HepG2 (cell line): Measurements from ENCODE around the gene USP1. TPM values are rescaled to one million over a fixed set of nuclear protein-coding genes. Genes with fewer than 3 reads are reported as not detected.

Source experiments
- ATAC-seq: fragments of 200-7000 bp; cut with Tn5 transposase; 3 replicates; pipeline ENCODE4 v1.9.1; 2020; ENCODE audit warnings: mild to moderate bottlenecking, moderate library complexity
- BruUV-seq: library from RNA; stranded (reverse); fragments of 400-500 nt; replicated peaks from 2 replicates; lab custom pipeline; 2021; lab: Mats Ljungman, UMichigan
- CTCF ChIA-PET: fragments of 300-600 bp; formaldehyde crosslinking; extraction: SDS; loops from one replicate; lab custom pipeline; 2021; ENCODE audit warnings: low total read pairs, inconsistent platforms, low intra/inter-chr PET ratio; lab: Yijun Ruan, JAX
- POLR2A ChIA-PET: fragments of 350-600 bp; sonication (Branson Sonifier 250); formaldehyde crosslinking; loops from one replicate; lab custom pipeline; 2020; ENCODE audit warnings: antibody characterized with exemption, inconsistent platforms; lab: Yijun Ruan, JAX
- DNase-seq: peaks from one replicate; pipeline ENCODE4 v3.0.0-alpha.2; 2015; ENCODE audit warnings: low spot score
- FAIRE-seq: peaks from 3 replicates; lab custom pipeline; 2011; peaks lifted over from hg19 to GRCh38; lab: Jason Lieb, UNC
- H2AFZ ChIP-seq: one replicate; pipeline ENCODE4 v1.6.1; 2011; ENCODE audit warnings: low read length, inconsistent platforms
- H3K27ac ChIP-seq: fragments of 300-600 bp; 3 replicates; pipeline ENCODE4 v1.8.0; 2011; ENCODE audit warnings: mixed run types, mild to moderate bottlenecking, mixed read lengths, low read length, inconsistent platforms; ENCODE audit not compliant: insufficient read depth; ENCODE audit errors: extremely low read length
- H3K27me3 ChIP-seq, 2 experiments: fragments of 200-600 bp in 1 of 2; 2 replicates in 1 of 2; 3 replicates in 1 of 2; pipeline versions ENCODE4 v1.6.0 to v1.8.0; 2011; ENCODE audit warnings: low read length in 2 of 2, mild to moderate bottlenecking in 2 of 2, moderate library complexity in 2 of 2, inconsistent platforms in 1 of 2; ENCODE audit not compliant: insufficient read depth in 2 of 2, control insufficient read depth in 1 of 2
- H3K36me3 ChIP-seq, 2 experiments: fragments of 200-600 bp in 1 of 2; replicated peaks in 1 of 2; 2 replicates in 1 of 2; 3 replicates in 1 of 2; pipeline versions ENCODE4 v1.5.1 to v1.8.0; 2011; ENCODE audit warnings: low read length in 2 of 2, inconsistent platforms in 1 of 2; ENCODE audit not compliant: insufficient read depth in 2 of 2, control insufficient read depth in 1 of 2
- H3K4me1 ChIP-seq: 2 replicates; pipeline ENCODE4 v1.5.1; 2012; ENCODE audit warnings: low read length, inconsistent platforms; ENCODE audit not compliant: insufficient read depth
- H3K4me2 ChIP-seq: 2 replicates; pipeline ENCODE4 v1.6.0; 2011; ENCODE audit warnings: low read depth, low read length, inconsistent platforms
- H3K4me3 ChIP-seq, 3 experiments: fragments of 200-600 bp in 1 of 3; sonication (generic), shearing (Covaris generic) in 1 of 3; replicated peaks in 1 of 3; 2 replicates each; pipeline ENCODE4 v1.5.1; 2011 to 2016; ENCODE audit warnings: low read length in 3 of 3, inconsistent platforms in 2 of 3, low read depth in 2 of 3, mild to moderate bottlenecking in 2 of 3, control low read depth in 1 of 3, mixed read lengths in 1 of 3; ENCODE audit not compliant: insufficient read depth in 1 of 3
- H3K79me2 ChIP-seq: one replicate; pipeline ENCODE4 v1.6.1; 2011; ENCODE audit warnings: low read length, inconsistent platforms; ENCODE audit not compliant: insufficient read depth
- H3K9ac ChIP-seq: 2 replicates; pipeline ENCODE4 v1.6.0; 2011; ENCODE audit warnings: mild to moderate bottlenecking, low read depth, low read length, inconsistent platforms; ENCODE audit not compliant: insufficient read depth
- H3K9me3 ChIP-seq: 2 replicates; pipeline ENCODE4 v1.5.1; 2012; ENCODE audit warnings: mild to moderate bottlenecking, low read length
- H4K20me1 ChIP-seq: 2 replicates; pipeline ENCODE4 v1.6.0; 2011; ENCODE audit warnings: inconsistent platforms, mild to moderate bottlenecking, low read length, moderate library complexity; ENCODE audit not compliant: insufficient read depth
- ATAD3A ChIP-seq: sonication (generic); formaldehyde crosslinking; IDR thresholded peaks from 2 replicates; pipeline ENCODE4 v1.4.0; 2020; ENCODE audit warnings: missing genetic modification reagents
- ETV5 ChIP-seq: IDR thresholded peaks from 2 replicates; pipeline ENCODE4 v1.6.1; 2018; ENCODE audit warnings: missing biosample characterization, missing genetic modification reagents, inconsistent platforms, borderline replicate concordance
- HNRNPK ChIP-seq: fragments of 200-400 bp; formaldehyde crosslinking; IDR thresholded peaks from 2 replicates; pipeline ENCODE4 v1.6.1; 2018; ENCODE audit warnings: low read length, low read depth, moderate library complexity, mild to moderate bottlenecking; ENCODE audit not compliant: poor library complexity, severe bottlenecking
- MBNL3 ChIP-seq: fragments of 250-450 bp; sonication (Bioruptor Pico); conservative IDR thresholded peaks from 2 replicates; pipeline ENCODE4 v1.8.0; 2022; ENCODE audit warnings: mild to moderate bottlenecking, inconsistent platforms
- MTA1 ChIP-seq: sonication (generic); formaldehyde crosslinking; IDR thresholded peaks from 2 replicates; pipeline ENCODE4 v1.4.0; 2020; ENCODE audit warnings: missing genetic modification reagents, mild to moderate bottlenecking, borderline replicate concordance
- NFYC ChIP-seq: IDR thresholded peaks from 2 replicates; pipeline ENCODE4 v1.6.1; 2016; ENCODE audit warnings: missing genetic modification reagents, missing compliant biosample characterization
- SOX5 ChIP-seq: IDR thresholded peaks from 2 replicates; pipeline ENCODE4 v1.6.1; 2016; ENCODE audit warnings: borderline replicate concordance
- SP1 ChIP-seq, 2 experiments: fragments of 450-650 bp in 1 of 2; sonication (generic) in 1 of 2; formaldehyde crosslinking in 1 of 2; IDR thresholded peaks; 2 replicates each; pipeline versions ENCODE4 v1.4.0 to v1.6.1; 2016 to 2020; ENCODE audit warnings: missing genetic modification reagents in 1 of 2
- WIZ ChIP-seq: sonication (generic); formaldehyde crosslinking; IDR thresholded peaks from 2 replicates; pipeline ENCODE4 v1.5.1; 2020; ENCODE audit warnings: mild to moderate bottlenecking, missing genetic modification reagents
- ZNF484 ChIP-seq: sonication (generic); formaldehyde crosslinking; IDR thresholded peaks from 2 replicates; pipeline ENCODE4 v1.5.1; 2020; ENCODE audit warnings: mild to moderate bottlenecking, low read depth, missing genetic modification reagents, borderline replicate concordance
- ZSCAN31 ChIP-seq: sonication (generic); formaldehyde crosslinking; IDR thresholded peaks from 2 replicates; pipeline ENCODE4 v1.5.0; 2020; ENCODE audit warnings: low read depth, mild to moderate bottlenecking, missing genetic modification reagents
- WGBS: methylation state at CpG from one replicate; pipeline ENCODE4 v1.1.6; 2017; ENCODE audit warnings: low lambda C conversion rate; 5-methylcytosine and 5-hydroxymethylcytosine counted together
- in situ Hi-C: cut with HindIII; loops from 2 replicates; pipeline ENCODE4 v1.10.0; 2017; ENCODE audit warnings: low pct_unique_long_range_greater_than_20kb; ENCODE audit not compliant: extremely low pct_ligation_motif_present
- intact Hi-C: fragments of 100-400 bp; cut with micrococcal nuclease; formaldehyde crosslinking; loops from one replicate; pipeline ENCODE4 v1.10.0; 2022; ENCODE audit not compliant: unreplicated experiment
- polyA plus RNA-seq, 8 experiments: library from polyadenylated mRNA; depleted of rRNA in 3 of 8; stranded (reverse) in 7 of 8; unstranded in 1 of 8; fragments of >200 nt; fragmentation: Illumina TruSeq in 4 of 8; extraction: Trizol in 4 of 8; gene quantifications; 2 replicates each; pipeline versions ENCODE4 v1.2.1 to v1.2.3, GENCODE V29; 2011 to 2016; ENCODE audit warnings: low read depth in 4 of 8, missing spikeins in 1 of 8, mixed read lengths in 1 of 8; ENCODE audit not compliant: insufficient read depth in 1 of 8
- total RNA-seq, 5 experiments: library from RNA; depleted of rRNA; stranded (reverse); fragments of >200 nt; fragmentation: Illumina TruSeq; extraction: Trizol; gene quantifications; 2 replicates each; pipeline ENCODE4 v1.2.3, GENCODE V29; 2016; ENCODE audit warnings: low read depth in 1 of 5
- TF ChIP-seq, protein P1 (sequence below): sonication (generic); formaldehyde crosslinking; IDR thresholded peaks from 2 replicates; pipeline ENCODE4 v1.5.1; 2020; ENCODE audit warnings: mild to moderate bottlenecking, missing genetic modification reagents, borderline replicate concordance
- TF ChIP-seq, protein P2 (sequence below): sonication (generic); formaldehyde crosslinking; IDR thresholded peaks from 2 replicates; pipeline ENCODE4 v1.4.0; 2020; ENCODE audit warnings: mild to moderate bottlenecking, missing genetic modification reagents, borderline replicate concordance
- TF ChIP-seq, protein P3 (sequence below): sonication (generic); formaldehyde crosslinking; IDR thresholded peaks from 2 replicates; pipeline ENCODE4 v1.5.0; 2020; ENCODE audit warnings: missing genetic modification reagents
- TF ChIP-seq, protein P4 (sequence below): sonication (generic); formaldehyde crosslinking; IDR thresholded peaks from 2 replicates; pipeline ENCODE4 v1.4.0; 2020; ENCODE audit warnings: missing genetic modification reagents

The USP1 gene
- total and polyA plus RNA-seq, 2 of the 13 experiments (the other 11 are each of a cell fraction or from before 2014, with no cell fraction given): 9.0 to 64.6 TPM

DNA sequence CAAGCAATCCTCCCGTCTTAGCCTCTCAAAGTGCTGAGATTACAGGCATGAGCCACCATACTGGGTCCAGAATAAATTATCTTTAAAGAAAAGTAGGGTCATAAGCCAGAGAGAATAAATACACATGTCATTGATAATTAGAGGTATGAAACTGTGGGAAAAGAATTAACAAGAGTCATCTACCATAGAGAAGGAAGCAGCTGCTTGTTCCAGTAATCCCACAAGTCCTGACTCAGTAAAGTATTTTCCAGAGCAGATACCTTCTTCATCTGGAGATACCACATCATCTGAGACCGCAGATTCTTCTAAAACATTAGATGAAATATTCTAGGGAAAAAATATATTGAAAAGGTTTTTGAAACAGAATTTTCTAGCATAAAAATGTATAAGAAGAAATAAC, 55.7 kb downstream of the USP1 start:
- ATAC-seq (no peak), DNase-seq (no peak), FAIRE-seq (no peak)
- WGBS: 96% methylated on average over 2 of the region's 2 CpGs
- H3K4me3 ChIP-seq: no peak overlapping the region
- H3K9me3 ChIP-seq: no peaks in the 10 kb centered on the region
- H3K27me3 ChIP-seq: no peaks in the 10 kb centered on the region
- in situ Hi-C loops (no loop called here), intact Hi-C loops (no loop called here)
- H2AFZ ChIP-seq: no peak overlapping the region
- H3K9ac ChIP-seq: no peak overlapping the region
- POLR2A ChIA-PET: no interaction called here
- no peaks in the 10 kb centered on the region for H3K79me2 ChIP-seq
- no TSS peak for BruUV-seq
- H3K4me1 ChIP-seq: no peaks in the 10 kb centered on the region
- H3K4me2 ChIP-seq: no peak overlapping the region
- no peak overlapping the region for H3K27ac ChIP-seq
- CTCF ChIA-PET: no interaction called here
- peaks cover 5 to 67% of the 10 kb centered on the region in 2 experiments for H3K36me3 ChIP-seq
- H4K20me1 ChIP-seq: no peaks in the 10 kb centered on the region
- TF ChIP-seq NFYC (CRISPR knock-in tag): no peak
- TF ChIP-seq, protein P1, sequence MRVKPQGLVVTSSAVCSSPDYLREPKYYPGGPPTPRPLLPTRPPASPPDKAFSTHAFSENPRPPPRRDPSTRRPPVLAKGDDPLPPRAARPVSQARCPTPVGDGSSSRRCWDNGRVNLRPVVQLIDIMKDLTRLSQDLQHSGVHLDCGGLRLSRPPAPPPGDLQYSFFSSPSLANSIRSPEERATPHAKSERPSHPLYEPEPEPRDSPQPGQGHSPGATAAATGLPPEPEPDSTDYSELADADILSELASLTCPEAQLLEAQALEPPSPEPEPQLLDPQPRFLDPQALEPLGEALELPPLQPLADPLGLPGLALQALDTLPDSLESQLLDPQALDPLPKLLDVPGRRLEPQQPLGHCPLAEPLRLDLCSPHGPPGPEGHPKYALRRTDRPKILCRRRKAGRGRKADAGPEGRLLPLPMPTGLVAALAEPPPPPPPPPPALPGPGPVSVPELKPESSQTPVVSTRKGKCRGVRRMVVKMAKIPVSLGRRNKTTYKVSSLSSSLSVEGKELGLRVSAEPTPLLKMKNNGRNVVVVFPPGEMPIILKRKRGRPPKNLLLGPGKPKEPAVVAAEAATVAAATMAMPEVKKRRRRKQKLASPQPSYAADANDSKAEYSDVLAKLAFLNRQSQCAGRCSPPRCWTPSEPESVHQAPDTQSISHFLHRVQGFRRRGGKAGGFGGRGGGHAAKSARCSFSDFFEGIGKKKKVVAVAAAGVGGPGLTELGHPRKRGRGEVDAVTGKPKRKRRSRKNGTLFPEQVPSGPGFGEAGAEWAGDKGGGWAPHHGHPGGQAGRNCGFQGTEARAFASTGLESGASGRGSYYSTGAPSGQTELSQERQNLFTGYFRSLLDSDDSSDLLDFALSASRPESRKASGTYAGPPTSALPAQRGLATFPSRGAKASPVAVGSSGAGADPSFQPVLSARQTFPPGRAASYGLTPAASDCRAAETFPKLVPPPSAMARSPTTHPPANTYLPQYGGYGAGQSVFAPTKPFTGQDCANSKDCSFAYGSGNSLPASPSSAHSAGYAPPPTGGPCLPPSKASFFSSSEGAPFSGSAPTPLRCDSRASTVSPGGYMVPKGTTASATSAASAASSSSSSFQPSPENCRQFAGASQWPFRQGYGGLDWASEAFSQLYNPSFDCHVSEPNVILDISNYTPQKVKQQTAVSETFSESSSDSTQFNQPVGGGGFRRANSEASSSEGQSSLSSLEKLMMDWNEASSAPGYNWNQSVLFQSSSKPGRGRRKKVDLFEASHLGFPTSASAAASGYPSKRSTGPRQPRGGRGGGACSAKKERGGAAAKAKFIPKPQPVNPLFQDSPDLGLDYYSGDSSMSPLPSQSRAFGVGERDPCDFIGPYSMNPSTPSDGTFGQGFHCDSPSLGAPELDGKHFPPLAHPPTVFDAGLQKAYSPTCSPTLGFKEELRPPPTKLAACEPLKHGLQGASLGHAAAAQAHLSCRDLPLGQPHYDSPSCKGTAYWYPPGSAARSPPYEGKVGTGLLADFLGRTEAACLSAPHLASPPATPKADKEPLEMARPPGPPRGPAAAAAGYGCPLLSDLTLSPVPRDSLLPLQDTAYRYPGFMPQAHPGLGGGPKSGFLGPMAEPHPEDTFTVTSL: no peak
- TF ChIP-seq, protein P2, sequence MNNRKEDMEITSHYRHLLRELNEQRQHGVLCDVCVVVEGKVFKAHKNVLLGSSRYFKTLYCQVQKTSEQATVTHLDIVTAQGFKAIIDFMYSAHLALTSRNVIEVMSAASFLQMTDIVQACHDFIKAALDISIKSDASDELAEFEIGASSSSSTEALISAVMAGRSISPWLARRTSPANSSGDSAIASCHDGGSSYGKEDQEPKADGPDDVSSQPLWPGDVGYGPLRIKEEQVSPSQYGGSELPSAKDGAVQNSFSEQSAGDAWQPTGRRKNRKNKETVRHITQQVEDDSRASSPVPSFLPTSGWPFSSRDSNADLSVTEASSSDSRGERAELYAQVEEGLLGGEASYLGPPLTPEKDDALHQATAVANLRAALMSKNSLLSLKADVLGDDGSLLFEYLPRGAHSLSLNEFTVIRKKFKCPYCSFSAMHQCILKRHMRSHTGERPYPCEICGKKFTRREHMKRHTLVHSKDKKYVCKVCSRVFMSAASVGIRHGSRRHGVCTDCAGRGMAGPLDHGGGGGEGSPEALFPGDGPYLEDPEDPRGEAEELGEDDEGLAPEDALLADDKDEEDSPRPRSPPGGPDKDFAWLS: no peak
- no peak for TF ChIP-seq SOX5
- no peak for TF ChIP-seq HNRNPK
- TF ChIP-seq WIZ (CRISPR knock-in tag): no peak
- TF ChIP-seq MBNL3 (CRISPR knock-in tag): no peak
- TF ChIP-seq, protein P3, sequence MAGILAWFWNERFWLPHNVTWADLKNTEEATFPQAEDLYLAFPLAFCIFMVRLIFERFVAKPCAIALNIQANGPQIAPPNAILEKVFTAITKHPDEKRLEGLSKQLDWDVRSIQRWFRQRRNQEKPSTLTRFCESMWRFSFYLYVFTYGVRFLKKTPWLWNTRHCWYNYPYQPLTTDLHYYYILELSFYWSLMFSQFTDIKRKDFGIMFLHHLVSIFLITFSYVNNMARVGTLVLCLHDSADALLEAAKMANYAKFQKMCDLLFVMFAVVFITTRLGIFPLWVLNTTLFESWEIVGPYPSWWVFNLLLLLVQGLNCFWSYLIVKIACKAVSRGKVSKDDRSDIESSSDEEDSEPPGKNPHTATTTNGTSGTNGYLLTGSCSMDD: no peak
- no peak for TF ChIP-seq MTA1 (CRISPR knock-in tag)
- no peak for TF ChIP-seq ZSCAN31 (CRISPR knock-in tag)
- TF ChIP-seq SP1 (IDR thresholded peaks at IDR 0.05): no peak
- TF ChIP-seq SP1 (CRISPR knock-in tag; IDR thresholded peaks at IDR 0.05): no peak
- TF ChIP-seq ETV5: no peak
- TF ChIP-seq ATAD3A: no peak
- TF ChIP-seq, protein P4, sequence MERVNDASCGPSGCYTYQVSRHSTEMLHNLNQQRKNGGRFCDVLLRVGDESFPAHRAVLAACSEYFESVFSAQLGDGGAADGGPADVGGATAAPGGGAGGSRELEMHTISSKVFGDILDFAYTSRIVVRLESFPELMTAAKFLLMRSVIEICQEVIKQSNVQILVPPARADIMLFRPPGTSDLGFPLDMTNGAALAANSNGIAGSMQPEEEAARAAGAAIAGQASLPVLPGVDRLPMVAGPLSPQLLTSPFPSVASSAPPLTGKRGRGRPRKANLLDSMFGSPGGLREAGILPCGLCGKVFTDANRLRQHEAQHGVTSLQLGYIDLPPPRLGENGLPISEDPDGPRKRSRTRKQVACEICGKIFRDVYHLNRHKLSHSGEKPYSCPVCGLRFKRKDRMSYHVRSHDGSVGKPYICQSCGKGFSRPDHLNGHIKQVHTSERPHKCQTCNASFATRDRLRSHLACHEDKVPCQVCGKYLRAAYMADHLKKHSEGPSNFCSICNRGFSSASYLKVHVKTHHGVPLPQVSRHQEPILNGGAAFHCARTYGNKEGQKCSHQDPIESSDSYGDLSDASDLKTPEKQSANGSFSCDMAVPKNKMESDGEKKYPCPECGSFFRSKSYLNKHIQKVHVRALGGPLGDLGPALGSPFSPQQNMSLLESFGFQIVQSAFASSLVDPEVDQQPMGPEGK (CRISPR knock-in tag): no peak
- TF ChIP-seq ZNF484 (CRISPR knock-in tag): no peak
